Measurements from ENCODE around the gene SYNM.
A peak's percentile ranks its signal among the peaks of the same experiment; 100 is the strongest.

SYNM gene

GRCh38 chr15:99131441-99132023, 26.7 kb downstream of the SYNM start:
- TF ChIP-seq CTCF (conservative IDR thresholded peaks at IDR 0.05; ENCODE audit: low read depth, low read length): no peak
- H3K4me3 ChIP-seq (ENCODE audit: low read depth, low read length): no peak overlapping the region
- no peak for DNase-seq (ENCODE audit: low read depth)

GRCh38 chr15:99132122-99132521, 27.2 kb downstream of the SYNM start:
- TF ChIP-seq CTCF (conservative IDR thresholded peaks at IDR 0.05; ENCODE audit: low read depth, low read length): no peak
- no peak for DNase-seq (ENCODE audit: low read depth)
- H3K4me3 ChIP-seq (ENCODE audit: low read depth, low read length): no peak overlapping the region

- H3K4me3 ChIP-seq (ENCODE audit: low read depth, low read length): no peak overlapping the region
- no peak for DNase-seq (ENCODE audit: low read depth)
- TF ChIP-seq CTCF (conservative IDR thresholded peaks at IDR 0.05; ENCODE audit: low read depth, low read length): no peak
Observed at GRCh38 chr15:99132634-99133287, 27.9 kb downstream of the SYNM start.

- DNase-seq (ENCODE audit: low read depth): no peak
- H3K4me3 ChIP-seq (ENCODE audit: low read depth, low read length): no peak overlapping the region
- no peak for TF ChIP-seq CTCF (conservative IDR thresholded peaks at IDR 0.05; ENCODE audit: low read depth, low read length)
Observed at GRCh38 chr15:99134317-99134821, 29.5 kb downstream of the SYNM start.

GRCh38 chr15:99135194-99135593, 30.3 kb downstream of the SYNM start:
- TF ChIP-seq CTCF (conservative IDR thresholded peaks at IDR 0.05; ENCODE audit: low read depth, low read length): no peak
- no peak overlapping the region for H3K4me3 ChIP-seq (ENCODE audit: low read depth, low read length)
- DNase-seq (ENCODE audit: low read depth): peak; percentile 32

GRCh38 chr15:99137111-99137546, 32.2 kb downstream of the SYNM start:
- DNase-seq (ENCODE audit: low read depth): no peak
- TF ChIP-seq CTCF (conservative IDR thresholded peaks at IDR 0.05; ENCODE audit: low read depth, low read length): no peak
- H3K4me3 ChIP-seq (ENCODE audit: low read depth, low read length): no peak overlapping the region

- no peak for TF ChIP-seq CTCF (conservative IDR thresholded peaks at IDR 0.05; ENCODE audit: low read depth, low read length)
- no peak for DNase-seq (ENCODE audit: low read depth)
- H3K4me3 ChIP-seq (ENCODE audit: low read depth, low read length): no peak overlapping the region
Observed at GRCh38 chr15:99137877-99138276, 33.0 kb downstream of the SYNM start.

Data from choroid plexus epithelial cell (primary cell).